Cardiac ventricle fibroblast (primary cell): ENCODE data around the gene GPR39. TPM values are rescaled to one million over a fixed set of nuclear protein-coding genes. Genes with fewer than 3 reads are reported as not detected.

Experiments used
- total RNA-seq: library from RNA; depleted of rRNA; stranded (reverse); fragments of >200 nt; gene quantifications from 2 replicates; pipeline ENCODE4 v1.2.3, GENCODE V29; 2015

GPR39 gene
- total RNA-seq, result 0.06 and 0.34 TPM in 2 replicates

DNA sequence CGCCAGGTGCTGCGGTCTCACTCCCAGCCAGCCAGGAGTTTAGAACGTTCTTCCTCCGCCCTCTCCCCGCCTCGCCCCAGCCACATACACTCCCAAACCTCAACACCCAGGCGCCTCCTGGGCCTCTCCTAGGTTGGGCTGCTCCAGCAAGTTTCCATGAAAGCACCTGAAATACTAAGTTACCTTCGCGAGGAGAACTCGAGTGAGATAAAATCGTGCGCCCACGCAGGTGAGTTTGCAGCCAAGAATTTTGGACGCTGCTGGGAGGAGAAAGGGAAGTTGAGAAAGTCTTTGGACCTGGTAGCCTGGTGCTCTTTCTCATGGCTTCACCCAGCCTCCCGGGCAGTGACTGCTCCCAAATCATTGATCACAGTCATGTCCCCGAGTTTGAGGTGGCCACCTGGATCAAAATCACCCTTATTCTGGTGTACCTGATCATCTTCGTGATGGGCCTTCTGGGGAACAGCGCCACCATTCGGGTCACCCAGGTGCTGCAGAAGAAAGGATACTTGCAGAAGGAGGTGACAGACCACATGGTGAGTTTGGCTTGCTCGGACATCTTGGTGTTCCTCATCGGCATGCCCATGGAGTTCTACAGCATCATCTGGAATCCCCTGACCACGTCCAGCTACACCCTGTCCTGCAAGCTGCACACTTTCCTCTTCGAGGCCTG lies at the start of gene GPR39:
Gene GPR39, plus strand, starts transcription at position 83 of the 673 bp plus-strand sequence.

GRCh38 chr2:132669908-132670495 lies 253.4 kb downstream of the GPR39 start, which contains the start of gene LYPD1:
Gene LYPD1 (minus strand): TSS chr2:132670205. CDS start chr2:132669932, 273 bp downstream.

